H4 (cell line): ENCODE results near the gene ORC5. TPM values are rescaled to one million over a fixed set of nuclear protein-coding genes. Genes with fewer than 3 reads are reported as not detected.
A peak's percentile ranks its signal among the peaks of the same experiment; 100 is the strongest.

Source experiments
- DNase-seq: peaks from one replicate; pipeline ENCODE4 v3.0.0-alpha.2; 2015; ENCODE audit warnings: low spot score
- total RNA-seq: library from RNA; depleted of rRNA; stranded (reverse); fragments of >200 nt; shearing (Covaris generic); gene quantifications from 2 replicates; pipeline ENCODE4 v1.2.3, GENCODE V29; 2014; rRNA removed

The ORC5 gene
- total RNA-seq, 1 experiment from 2014 or later = 39.0 TPM

- no peak for DNase-seq
These were observed 80.6 kb downstream of the ORC5 start for GRCh38 chr7:104127204-104127603.

- DNase-seq = no peak
These were observed 81.4 kb downstream of the ORC5 start for GRCh38 chr7:104126411-104126841.

GRCh38 chr7:104124893-104125477 lies 82.8 kb downstream of the ORC5 start:
- no peak for DNase-seq

GRCh38 chr7:104124469-104124868 lies 83.3 kb downstream of the ORC5 start:
- no peak for DNase-seq

- no peak for DNase-seq
These were observed 84.0 kb downstream of the ORC5 start for GRCh38 chr7:104123786-104124185.

- DNase-seq = no peak
These were observed 94.0 kb downstream of the ORC5 start for GRCh38 chr7:104113788-104114187.

GRCh38 chr7:104112623-104113022 lies 95.2 kb downstream of the ORC5 start:
- no peak for DNase-seq

GRCh38 chr7:104111271-104111670 lies 96.5 kb downstream of the ORC5 start:
- no peak for DNase-seq

GRCh38 chr7:104106108-104106905 lies 101.5 kb downstream of the ORC5 start:
- no peak for DNase-seq

GRCh38 chr7:104098890-104099289 lies 108.9 kb downstream of the ORC5 start:
- no peak for DNase-seq

- peak; percentile 14 for DNase-seq
These were observed 111.1 kb downstream of the ORC5 start for GRCh38 chr7:104096683-104097082.

GRCh38 chr7:104093127-104093526 lies 114.7 kb downstream of the ORC5 start:
- DNase-seq = no peak

GRCh38 chr7:104091242-104091641 lies 116.6 kb downstream of the ORC5 start:
- no peak for DNase-seq

GRCh38 chr7:104089612-104090011 lies 118.2 kb downstream of the ORC5 start:
- no peak for DNase-seq

- no peak for DNase-seq
These were observed 118.8 kb downstream of the ORC5 start for GRCh38 chr7:104089061-104089460.

Other genes starting within 250 kb of the ORC5 start
- 0.02 TPM in 1 of 2 replicates, not detected in the other for gene RELN, start 218.4 kb downstream of the ORC5 start, total RNA-seq
- 0.43 TPM in 1 of 2 replicates, not detected in the other for gene LHFPL3, start 120.6 kb upstream of the ORC5 start, total RNA-seq